Stomach (tissue), 9 donors: ENCODE results near the gene UBFD1. TPM values are rescaled to one million over a fixed set of nuclear protein-coding genes. Genes with fewer than 3 reads are reported as not detected.

Experiments
- DNase-seq, 2 donors: peaks; one replicate each; pipeline versions ENCODE4 v3.0.0 to v3.0.0-alpha.2; 2013 to 2019
- H3K27ac ChIP-seq, 5 donors: fragments of 200-600 bp in 4 of 5; sonication (generic) in 4 of 5; one replicate each; pipeline ENCODE4 v1.5.1; 2013 to 2019; ENCODE audit warnings: mild to moderate bottlenecking in 1 of 5, moderate library complexity in 1 of 5
- H3K27me3 ChIP-seq, 3 donors: fragments of 200-600 bp; sonication (generic); one replicate each; pipeline ENCODE4 v1.5.1; 2017 to 2019; ENCODE audit warnings: mixed run types in 1 of 3
- H3K36me3 ChIP-seq, 4 donors: fragments of 200-600 bp; sonication (generic); 1 replicate in 3 of 4; 2 replicates in 1 of 4; pipeline ENCODE4 v1.5.1; 2016 to 2019
- H3K4me1 ChIP-seq, 4 donors: fragments of 200-600 bp; sonication (generic); one replicate each; pipeline ENCODE4 v1.5.1; 2016 to 2019
- H3K4me3 ChIP-seq, 4 donors: fragments of 200-600 bp; sonication (generic) in 3 of 4; one replicate each; pipeline ENCODE4 v1.5.1; 2016 to 2019; ENCODE audit warnings: mild to moderate bottlenecking in 1 of 4
- H3K9me3 ChIP-seq, 4 donors: fragments of 200-600 bp; sonication (generic); one replicate each; pipeline ENCODE4 v1.5.1; 2016 to 2019
- CTCF ChIP-seq, 7 experiments: fragments of 450-650 bp in 4 of 7; fragments of 200-600 bp in 3 of 7; sonication (generic) in 3 of 7; IDR thresholded peaks; one replicate each; pipeline ENCODE4 v1.5.1; 2016 to 2019; ENCODE audit warnings: antibody characterized with exemption in 7 of 7, control low read depth in 2 of 7, mild to moderate bottlenecking in 1 of 7
- EP300 ChIP-seq: sonication (generic); formaldehyde crosslinking; IDR thresholded peaks from one replicate; pipeline ENCODE4 v1.6.1; 2017; ENCODE audit warnings: antibody characterized with exemption
- POLR2A ChIP-seq, 4 donors: fragments of 450-650 bp; IDR thresholded peaks; one replicate each; pipeline ENCODE4 v1.6.1; 2016; ENCODE audit warnings: antibody characterized with exemption in 4 of 4, control low read depth in 2 of 4, mild to moderate bottlenecking in 1 of 4, moderate library complexity in 1 of 4
- POLR2AphosphoS5 ChIP-seq, 3 donors: sonication (generic); formaldehyde crosslinking; IDR thresholded peaks; one replicate each; pipeline ENCODE4 v1.6.1; 2016; ENCODE audit warnings: antibody characterized with exemption in 3 of 3
- WGBS, 5 donors: extraction: QIAGEN DNeasy Blood & Tissue Kit in 3 of 5; methylation state at CpG; one replicate each; pipeline versions ENCODE4 v1.1.5 to v1.1.7; 2013 to 2018; 5-methylcytosine and 5-hydroxymethylcytosine counted together
- intact Hi-C: fragments of 100-400 bp; cut with DNase I; formaldehyde crosslinking; loops from one replicate; pipeline ENCODE4 v1.15.1; 2023; ENCODE audit warnings: low total_unique reads
- polyA plus RNA-seq, 3 donors: library from polyadenylated mRNA; stranded (reverse); fragments of 200-250 nt; gene quantifications; one replicate each; pipeline ENCODE4 v1.2.3, GENCODE V29; 2013
- total RNA-seq, 5 donors: library from RNA; depleted of rRNA; stranded (reverse); fragments of >200 nt; gene quantifications; one replicate each; pipeline versions ENCODE4 v1.1.0 to v1.2.3, GENCODE V29; 2014 to 2016
- donor health status: healthy with polysubstance abuse.
- donor health status: Bipolar disorder and iron deficiency.
- donor health status: healthy.

UBFD1 gene
- total and polyA plus RNA-seq, 8 donors = 6.0 to 163 (median 29.4) TPM

GRCh38 chr16:23511731-23512130, 45.8 kb upstream of the UBFD1 start:
- Histone ChIP-seq H3K4me1 (peaks cover 15 to 49% (median 33%) of the 10 kb centered on the region in 4 donors), H3K36me3 (peaks cover 0 to 12% (median 5%) of the 10 kb centered on the region in 4 donors), H3K9me3 (no peaks in the 10 kb centered on the region), H3K4me3 (no peak overlapping the region), H3K27me3 (no peaks in the 10 kb centered on the region), H3K27ac (no peak overlapping the region)
- TF ChIP-seq POLR2AphosphoS5 (IDR thresholded peaks at IDR 0.05) (no peak), EP300 (no peak), POLR2A (IDR thresholded peaks at IDR 0.05) (no peak), CTCF (IDR thresholded peaks at IDR 0.05) (no peak)
- no peak for DNase-seq
- WGBS, 5 donors = 74 to 88% (median 77%) methylated on average over 7 of the region's 7 CpGs
- intact Hi-C loops = no loop called here

DNA sequence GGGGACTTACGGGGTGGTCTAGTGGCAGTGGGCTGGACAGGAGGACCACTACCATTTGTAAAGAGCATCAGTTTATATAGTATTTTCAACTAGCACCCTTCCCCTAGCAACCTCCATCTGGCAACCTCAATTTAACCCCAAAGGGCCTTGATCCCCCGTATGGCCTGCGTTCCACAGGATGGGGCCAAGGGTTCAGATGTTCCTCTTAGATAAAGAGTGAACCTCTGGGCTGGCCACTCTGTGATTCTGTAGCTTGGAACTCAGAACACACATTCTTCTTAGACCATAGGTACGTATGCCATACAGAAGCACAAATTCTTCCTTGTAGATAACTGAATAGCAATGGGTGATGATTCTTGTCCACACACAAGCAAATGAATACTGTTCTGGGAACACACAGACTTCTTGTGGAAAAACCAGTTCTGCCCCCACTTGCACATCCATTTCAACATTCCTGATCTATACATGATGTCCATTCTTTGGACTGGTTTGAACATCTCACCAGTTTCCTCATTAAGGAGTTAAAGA, 45.3 kb upstream of the UBFD1 start:
- no peaks in the 10 kb centered on the region for H3K27me3 ChIP-seq
- H3K4me3 ChIP-seq = no peak overlapping the region
- peaks cover 10 to 46% (median 30%) of the 10 kb centered on the region in 4 donors for H3K4me1 ChIP-seq
- no peak for DNase-seq
- no peak for TF ChIP-seq POLR2AphosphoS5 (IDR thresholded peaks at IDR 0.05)
- no peak for TF ChIP-seq POLR2A (IDR thresholded peaks at IDR 0.05)
- no peak for TF ChIP-seq CTCF (IDR thresholded peaks at IDR 0.05)
- no peak for TF ChIP-seq EP300
- 83 to 93% (median 88%) methylated on average over 4 of the region's 4 CpGs for WGBS, 5 donors
- intact Hi-C loops = no loop called here
- H3K27ac ChIP-seq = no peak overlapping the region
- no peaks in the 10 kb centered on the region for H3K9me3 ChIP-seq
- peaks cover 0 to 12% (median 5%) of the 10 kb centered on the region in 4 donors for H3K36me3 ChIP-seq

- Histone ChIP-seq H3K9me3 (no peaks in the 10 kb centered on the region), H3K27ac (no peak overlapping the region), H3K27me3 (no peaks in the 10 kb centered on the region), H3K4me3 (no peak overlapping the region), H3K4me1 (peaks cover 0 to 22% (median 9%) of the 10 kb centered on the region in 4 donors), H3K36me3 (peaks cover 3 to 18% (median 9%) of the 10 kb centered on the region in 4 donors)
- TF ChIP-seq EP300 = no peak
- TF ChIP-seq POLR2A (IDR thresholded peaks at IDR 0.05) = no peak
- DNase-seq = no peak
- 67 to 76% (median 70%) methylated on average over 7 of the region's 7 CpGs for WGBS, 5 donors
- intact Hi-C loops = no loop called here
These were observed 43.0 kb upstream of the UBFD1 start for GRCh38 chr16:23514381-23515152.

- Histone ChIP-seq H3K4me3 (no peak overlapping the region), H3K27me3 (no peaks in the 10 kb centered on the region), H3K9me3 (no peaks in the 10 kb centered on the region), H3K36me3 (peaks cover 3 to 27% (median 13%) of the 10 kb centered on the region in 4 donors), H3K27ac (no peak overlapping the region), H3K4me1 (peaks cover 0 to 21% (median 7%) of the 10 kb centered on the region in 4 donors)
- TF ChIP-seq CTCF (IDR thresholded peaks at IDR 0.05) (no peak), POLR2AphosphoS5 (IDR thresholded peaks at IDR 0.05) (no peak), EP300 (no peak), POLR2A (IDR thresholded peaks at IDR 0.05) (no peak)
- DNase-seq = no peak
- intact Hi-C loops = no loop called here
- 97 to 99% (median 98%) methylated on average over 5 of the region's 5 CpGs for WGBS, 5 donors
These were observed 41.6 kb upstream of the UBFD1 start for GRCh38 chr16:23515881-23516280.
